ENCODE data around the gene NFATC3.

The NFATC3 gene

DNA sequence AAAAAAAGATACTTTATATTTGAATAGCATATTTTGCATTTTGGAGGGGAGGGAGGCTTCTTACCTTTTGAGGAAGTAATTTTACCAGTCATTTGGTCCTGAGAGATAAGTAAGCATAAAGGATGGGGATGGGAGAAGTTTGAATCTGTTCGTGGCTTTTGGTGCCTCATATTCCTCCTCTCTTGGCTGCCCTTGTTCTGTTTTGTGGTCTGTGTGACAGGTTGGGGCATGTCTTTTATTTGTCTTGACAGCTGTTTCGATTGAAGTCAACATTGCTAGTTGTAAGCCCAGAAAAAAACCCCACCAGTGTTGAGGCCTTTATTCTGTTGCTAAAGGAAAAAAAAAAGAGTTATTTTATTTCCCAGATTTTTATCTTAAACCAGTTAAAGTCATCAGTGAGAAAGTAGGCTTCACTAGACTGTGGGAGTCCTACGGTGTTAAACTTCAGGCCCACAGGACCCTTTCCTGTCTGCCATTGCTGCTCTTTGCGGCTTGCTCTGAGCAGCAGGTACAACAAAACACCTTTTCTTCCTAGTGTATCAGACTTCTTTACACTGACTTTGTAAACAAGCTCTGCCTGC, 190.5 kb downstream of the NFATC3 start:
- no peak for DNase-seq (ENCODE audit: low spot score)

DNA sequence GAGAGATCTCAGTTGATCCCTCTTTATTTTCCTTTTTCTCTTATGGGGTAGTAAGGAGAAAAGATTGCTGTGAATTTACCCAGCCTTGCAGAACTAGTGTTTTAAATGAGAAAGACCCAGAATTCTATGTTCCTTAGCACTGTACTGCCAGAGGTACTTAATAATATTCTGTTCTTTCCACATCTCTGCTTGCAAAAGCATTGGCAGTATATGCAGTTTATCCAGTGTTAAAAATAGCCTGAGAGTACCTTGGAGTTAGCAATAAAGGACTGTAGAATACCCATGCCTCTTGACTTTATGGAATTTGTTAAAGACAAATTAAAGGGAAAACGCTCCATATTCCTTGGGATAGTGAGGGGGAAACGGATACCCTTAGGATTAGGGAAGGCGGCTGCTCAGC, 191.1 kb downstream of the NFATC3 start:
- DNase-seq (ENCODE audit: low spot score), result no peak
